ENCODE measurements around the gene MIEN1. TPM values are rescaled to one million over a fixed set of nuclear protein-coding genes. Genes with fewer than 3 reads are reported as not detected.

Gene MIEN1
- polyA plus RNA-seq, 2 of the 4 experiments (the other 2 are of a cell fraction): 63.9 to 85.5 TPM

- 84% methylated on average over 8 of the region's 8 CpGs for WGBS (ENCODE audit: missing lambda C conversion rate)
- FAIRE-seq (no peak), ATAC-seq (no peak), DNase-seq (ENCODE audit: low read depth in 1 of 2, low spot score in 1 of 2) (no peak)
- H3K4me2 ChIP-seq: no peak overlapping the region
- no peaks in the 10 kb centered on the region for H3K9me3 ChIP-seq
- no peak overlapping the region for H3K4me3 ChIP-seq
- ChIA-PET CTCF (interaction anchor here (0.8 to 15.6 kb wide), 7 partner anchors 8 to 122 kb away, joined by 3 to 171 read pairs (median 4); partner anchors contain the start of genes MIEN1 and PNMT), POLR2A (interaction anchor here (0.6 kb wide), 1 partner anchor 283 kb away, joined by 5 read pairs; no protein-coding TSS in a partner anchor)
- no peak overlapping the region for H3K27ac ChIP-seq
- TF ChIP-seq NR3C1 (IDR thresholded peaks at IDR 0.05) (no peak), PHF8 (IDR thresholded peaks at IDR 0.05; ENCODE audit: borderline replicate concordance, low read depth) (no peak), RFX5 (IDR thresholded peaks at IDR 0.05) (no peak), MAFK (IDR thresholded peaks at IDR 0.05; ENCODE audit: partially characterized antibody) (no peak), REST (IDR thresholded peaks at IDR 0.05) (no peak), ZC3H11A (IDR thresholded peaks at IDR 0.05) (no peak), JUN (IDR thresholded peaks at IDR 0.05) (no peak), JUNB (IDR thresholded peaks at IDR 0.05) (no peak), KDM5A (IDR thresholded peaks at IDR 0.05) (no peak), ELK1 (IDR thresholded peaks at IDR 0.05; ENCODE audit: low read depth, low read length) (no peak), RAD21 (conservative IDR thresholded peaks at IDR 0.05 in 1 of 2, IDR thresholded peaks at IDR 0.05 in 1 of 2) (no peak), GATA3 (IDR thresholded peaks at IDR 0.05; ENCODE audit: borderline replicate concordance) (no peak), MAX (IDR thresholded peaks at IDR 0.05) (no peak), NFE2L2 (conservative IDR thresholded peaks at IDR 0.05; ENCODE audit: low read length) (no peak), ZFP36 (IDR thresholded peaks at IDR 0.05; ENCODE audit: borderline replicate concordance, partially characterized antibody) (no peak), SREBF2 (IDR thresholded peaks at IDR 0.05) (no peak), EP300 (IDR thresholded peaks at IDR 0.05) (no peak), FOSL2 (IDR thresholded peaks at IDR 0.05) (no peak), FOSL2 (CRISPR knock-in tag; IDR thresholded peaks at IDR 0.05) (no peak)
- peaks cover 21% of the 10 kb centered on the region for H3K4me1 ChIP-seq
Observed at GRCh38 chr17:39744836-39745215, 14.5 kb upstream of the MIEN1 start.

- DNase-seq (ENCODE audit: low read depth in 1 of 2, low spot score in 1 of 2) (no peak), FAIRE-seq (no peak), ATAC-seq (no peak)
- Histone ChIP-seq H3K4me2 (no peak overlapping the region), H3K27ac (no peak overlapping the region), H3K9me3 (no peaks in the 10 kb centered on the region), H3K4me3 (no peak overlapping the region), H3K4me1 (peaks cover 22% of the 10 kb centered on the region)
- 87% methylated on average over 16 of the region's 16 CpGs for WGBS (ENCODE audit: missing lambda C conversion rate)
- CTCF ChIA-PET: interaction anchor here (0.6 to 15.6 kb wide), 8 partner anchors 9 to 347 kb away, joined by 3 to 171 read pairs (median 4); partner anchors contain the start of genes MIEN1 and PNMT
- POLR2A ChIA-PET: interaction anchor here (0.6 kb wide), 1 partner anchor 283 kb away, joined by 5 read pairs; no protein-coding TSS in a partner anchor
- TF ChIP-seq FOSB (CRISPR knock-in tag; IDR thresholded peaks at IDR 0.05) (no peak), NR3C1 (IDR thresholded peaks at IDR 0.05) (no peak), CHD4 (IDR thresholded peaks at IDR 0.05; ENCODE audit: borderline replicate concordance) (no peak), ATOH8 (CRISPR knock-in tag; IDR thresholded peaks at IDR 0.05; ENCODE audit: low read depth) (no peak), HES2 (IDR thresholded peaks at IDR 0.05) (no peak), KDM5A (IDR thresholded peaks at IDR 0.05) (no peak), ZNF302 (CRISPR knock-in tag; IDR thresholded peaks at IDR 0.05) (no peak), JUN (IDR thresholded peaks at IDR 0.05) (no peak), CHD2 (IDR thresholded peaks at IDR 0.05; ENCODE audit: low read length, partially characterized antibody) (no peak), RAD21 (conservative IDR thresholded peaks at IDR 0.05 in 1 of 2, IDR thresholded peaks at IDR 0.05 in 1 of 2) (no peak), TFCP2L1 (CRISPR knock-in tag; IDR thresholded peaks at IDR 0.05) (no peak), BCL3 (IDR thresholded peaks at IDR 0.05) (no peak), POLR2A (IDR thresholded peaks at IDR 0.05; ENCODE audit: low read length) (no peak), GATA3 (IDR thresholded peaks at IDR 0.05; ENCODE audit: borderline replicate concordance) (no peak), HOXB5 (CRISPR knock-in tag; IDR thresholded peaks at IDR 0.05) (no peak), CBX2 (IDR thresholded peaks at IDR 0.05; ENCODE audit: borderline replicate concordance, low read depth) (no peak), RARB (CRISPR knock-in tag; IDR thresholded peaks at IDR 0.05) (no peak), NFE2L2 (conservative IDR thresholded peaks at IDR 0.05; ENCODE audit: low read length) (no peak), SREBF2 (IDR thresholded peaks at IDR 0.05) (no peak)
Observed at GRCh38 chr17:39744075-39744835, 13.9 kb upstream of the MIEN1 start.

Measured in A549 (cell line).